GM12874 (cell line): ENCODE measurements around the gene SERF2.

Source experiments
- CTCF ChIP-seq: IDR thresholded peaks from 2 replicates; pipeline ENCODE4 v1.5.1; 2011; ENCODE audit warnings: low read depth, mild to moderate bottlenecking, control low read depth, low read length, moderate library complexity; ENCODE audit not compliant: insufficient read depth

SERF2 gene

GRCh38 chr15:43777267-43777914 is 14.7 kb upstream of the SERF2 start:
- peak; percentile 92 for TF ChIP-seq CTCF

- no peak for TF ChIP-seq CTCF
Measured at GRCh38 chr15:43779016-43779415, 13.1 kb upstream of the SERF2 start.

GRCh38 chr15:43789409-43789808 is 2.7 kb upstream of the SERF2 start:
- TF ChIP-seq CTCF, result no peak

- no peak for TF ChIP-seq CTCF
Measured at GRCh38 chr15:43792761-43793476, 799 bp downstream of the SERF2 start.

- TF ChIP-seq CTCF, result no peak
Measured at GRCh38 chr15:43793647-43794046, 1.5 kb downstream of the SERF2 start.

- no peak for TF ChIP-seq CTCF
Measured at GRCh38 chr15:43794269-43795037, 2.3 kb downstream of the SERF2 start.

- no peak for TF ChIP-seq CTCF
Measured at GRCh38 chr15:43795197-43795596, 3.1 kb downstream of the SERF2 start.
